CD4-positive, alpha-beta T cell treated with Interleukin-4 for 4 hours (primary cell): ENCODE data around the gene FBXL16.
"Not testable (repeated sequence)": the region's sequence is repeated elsewhere in the genome, so short reads cannot be mapped to it uniquely, and the experiment has no call there.

Source experiments
- DNase-seq: peaks from one replicate; pipeline ENCODE4 v3.0.0-alpha.2; 2020

The FBXL16 gene, protein sequence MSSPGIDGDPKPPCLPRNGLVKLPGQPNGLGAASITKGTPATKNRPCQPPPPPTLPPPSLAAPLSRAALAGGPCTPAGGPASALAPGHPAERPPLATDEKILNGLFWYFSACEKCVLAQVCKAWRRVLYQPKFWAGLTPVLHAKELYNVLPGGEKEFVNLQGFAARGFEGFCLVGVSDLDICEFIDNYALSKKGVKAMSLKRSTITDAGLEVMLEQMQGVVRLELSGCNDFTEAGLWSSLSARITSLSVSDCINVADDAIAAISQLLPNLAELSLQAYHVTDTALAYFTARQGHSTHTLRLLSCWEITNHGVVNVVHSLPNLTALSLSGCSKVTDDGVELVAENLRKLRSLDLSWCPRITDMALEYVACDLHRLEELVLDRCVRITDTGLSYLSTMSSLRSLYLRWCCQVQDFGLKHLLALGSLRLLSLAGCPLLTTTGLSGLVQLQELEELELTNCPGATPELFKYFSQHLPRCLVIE

GRCh38 chr16:705431-706188 lies at the start of gene FBXL16:
Gene FBXL16 (minus strand): TSS chr16:705801. CDS start chr16:697405, 8,396 bp downstream.
- no peak for DNase-seq

GRCh38 chr16:754656-755055 lies 49.1 kb upstream of the FBXL16 start:
- DNase-seq = no peak

DNA sequence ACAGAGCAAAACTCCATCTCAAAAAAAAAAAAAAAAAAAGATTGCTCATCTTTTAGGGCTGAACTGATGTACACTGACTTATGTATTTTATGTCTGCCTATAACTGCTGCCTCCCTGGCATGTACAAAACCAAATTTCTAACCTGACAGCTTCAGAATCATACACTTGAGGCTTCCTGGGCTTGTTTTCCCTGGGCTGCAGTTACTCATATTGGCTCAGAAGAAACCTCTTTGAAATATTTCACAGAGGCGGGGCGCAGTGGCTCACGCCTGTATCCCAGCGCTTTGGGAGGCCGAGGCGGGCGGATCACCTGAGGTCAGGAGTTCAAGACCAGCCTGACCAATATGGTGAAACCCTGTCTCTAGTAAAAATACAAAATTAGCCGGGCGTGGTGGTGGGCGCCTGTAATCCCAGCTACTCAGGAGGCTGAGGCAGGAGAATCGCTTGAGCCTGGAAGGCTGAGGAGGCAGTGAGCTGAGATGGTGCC lies 48.6 kb upstream of the FBXL16 start:
- not testable (repeated sequence) for DNase-seq

DNA sequence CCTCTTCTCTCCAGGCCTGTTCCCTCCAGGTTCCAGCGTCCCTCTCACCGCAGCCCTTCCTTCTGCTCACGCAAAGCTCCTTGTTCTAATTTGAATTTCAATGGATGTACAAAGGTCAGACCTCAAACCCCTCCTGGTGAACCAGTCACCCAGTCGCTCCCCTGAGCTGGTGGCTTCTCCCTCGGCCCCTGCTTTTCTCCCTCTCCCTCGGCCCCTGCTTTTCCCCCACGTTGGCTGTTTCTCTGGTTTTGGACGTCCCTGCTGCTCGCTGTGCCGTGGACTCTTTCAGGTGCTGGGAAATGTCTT lies 46.4 kb upstream of the FBXL16 start:
- DNase-seq = no peak

GRCh38 chr16:751152-752006 lies 45.8 kb upstream of the FBXL16 start:
- no peak for DNase-seq

- no peak for DNase-seq
Observed at GRCh38 chr16:750485-750884, 44.9 kb upstream of the FBXL16 start.

GRCh38 chr16:749010-749409 lies 43.4 kb upstream of the FBXL16 start:
- DNase-seq = no peak

DNA sequence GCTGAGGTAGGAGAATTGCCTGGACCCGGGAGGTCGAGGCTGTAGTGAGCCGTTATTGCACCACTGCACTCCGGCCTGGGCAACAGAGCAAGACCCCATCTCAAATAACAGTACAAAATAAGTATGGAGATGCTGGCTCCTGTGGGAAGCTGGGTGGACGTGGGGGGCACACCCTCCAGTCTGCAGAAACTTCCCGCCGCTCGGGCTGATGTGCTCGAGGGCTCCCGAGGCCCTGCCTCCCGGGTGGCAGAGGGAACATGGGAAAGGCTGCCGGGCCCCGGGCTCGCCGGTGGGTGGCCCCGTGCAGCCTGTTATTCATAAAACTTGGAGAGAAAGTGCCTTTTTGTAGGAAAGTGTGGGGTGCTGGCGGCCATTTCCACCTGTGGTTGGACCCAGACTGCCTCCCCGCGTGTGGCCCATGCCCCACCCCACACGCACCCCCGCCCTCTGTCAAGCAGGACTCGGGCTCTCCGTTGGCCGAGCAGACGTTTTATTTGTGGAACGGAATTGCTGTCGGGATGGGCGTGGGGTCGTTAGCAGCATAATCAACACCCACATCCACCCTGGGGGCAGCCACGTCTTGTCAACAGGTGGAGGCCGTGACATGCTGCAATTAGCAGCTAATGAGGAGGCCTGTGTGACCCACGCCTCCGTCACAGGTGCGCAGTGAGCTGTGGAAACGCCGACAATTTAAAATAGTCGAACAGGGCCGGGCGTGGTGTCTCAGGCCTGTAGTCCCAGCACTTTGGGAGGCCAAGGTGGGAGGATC lies 42.6 kb upstream of the FBXL16 start:
- no peak for DNase-seq

DNA sequence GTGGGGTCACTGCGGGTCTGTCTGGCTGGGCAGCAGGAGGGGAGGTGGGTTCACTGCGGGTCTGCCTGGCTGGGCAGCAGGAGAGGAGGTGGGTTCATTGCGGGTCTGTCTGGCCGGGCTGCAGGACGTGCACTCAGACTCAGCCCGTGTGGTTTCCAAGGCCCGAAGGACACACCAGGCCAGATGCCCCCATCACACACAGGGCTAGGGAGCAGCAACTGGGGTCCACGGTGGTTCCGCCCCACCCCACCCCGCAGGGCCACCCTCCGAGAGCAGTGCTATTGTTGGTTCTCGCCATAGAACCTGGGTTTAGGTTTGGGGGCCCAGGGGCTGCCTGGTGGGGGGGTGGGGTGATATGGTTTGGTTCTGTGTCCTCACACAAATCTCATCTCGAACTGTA lies 41.0 kb upstream of the FBXL16 start:
- no peak for DNase-seq

GRCh38 chr16:745739-746138 lies 40.1 kb upstream of the FBXL16 start:
- no peak for DNase-seq

DNA sequence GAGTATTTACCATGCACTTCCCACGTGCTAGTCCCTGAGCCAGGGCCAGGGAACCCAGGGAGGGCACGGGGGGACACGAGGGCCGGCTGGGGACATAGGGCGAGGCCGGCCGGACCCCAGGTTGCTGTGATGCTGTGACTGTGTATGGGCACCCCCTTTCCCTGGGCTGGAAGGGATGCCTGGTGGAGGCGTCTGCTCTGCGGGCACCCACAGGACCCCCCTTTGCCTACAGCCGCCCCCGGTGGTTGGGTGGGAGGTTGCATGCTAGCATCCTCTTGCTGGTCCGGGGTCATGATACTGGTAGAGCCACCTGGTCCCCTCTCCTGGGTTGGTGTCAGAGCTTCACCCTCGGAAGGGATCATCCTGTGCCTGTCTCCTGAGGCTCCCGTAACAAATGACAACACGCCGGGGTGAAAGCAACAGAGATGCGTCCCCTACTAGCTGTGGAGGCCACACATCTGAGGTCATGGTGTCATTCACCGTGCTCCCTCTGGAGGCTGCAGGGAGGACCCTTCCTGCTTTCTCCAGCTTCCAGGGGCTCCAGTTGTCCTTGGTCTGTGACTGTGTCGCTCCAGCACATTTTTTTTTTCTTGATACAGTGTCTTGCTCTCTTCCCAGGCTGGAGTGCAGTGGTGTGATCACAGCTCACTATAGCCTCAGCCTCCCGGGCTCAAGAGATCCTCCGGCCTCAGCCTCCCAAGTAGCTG lies 38.3 kb upstream of the FBXL16 start:
- DNase-seq = no peak

DNA sequence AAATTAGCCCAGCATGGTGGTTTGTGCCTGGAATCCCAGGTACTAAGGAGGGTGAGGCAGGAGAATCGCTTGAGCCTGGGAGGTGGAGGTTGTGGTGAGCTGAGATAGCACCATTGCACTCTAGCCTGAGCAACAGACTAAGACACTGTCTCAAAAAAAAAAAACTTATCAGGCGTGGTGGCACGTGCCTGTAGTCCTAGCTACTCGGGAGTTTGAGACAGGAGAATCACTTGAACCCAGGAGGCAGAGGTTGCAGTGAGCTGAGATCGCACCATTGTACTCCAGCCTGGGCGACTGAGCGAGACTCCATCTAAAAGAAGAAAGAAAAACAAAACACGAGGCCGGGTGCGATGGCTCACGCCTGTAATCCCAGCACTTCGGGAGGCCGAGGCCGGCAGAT lies 37.3 kb upstream of the FBXL16 start:
- DNase-seq = not testable (repeated sequence)

DNA sequence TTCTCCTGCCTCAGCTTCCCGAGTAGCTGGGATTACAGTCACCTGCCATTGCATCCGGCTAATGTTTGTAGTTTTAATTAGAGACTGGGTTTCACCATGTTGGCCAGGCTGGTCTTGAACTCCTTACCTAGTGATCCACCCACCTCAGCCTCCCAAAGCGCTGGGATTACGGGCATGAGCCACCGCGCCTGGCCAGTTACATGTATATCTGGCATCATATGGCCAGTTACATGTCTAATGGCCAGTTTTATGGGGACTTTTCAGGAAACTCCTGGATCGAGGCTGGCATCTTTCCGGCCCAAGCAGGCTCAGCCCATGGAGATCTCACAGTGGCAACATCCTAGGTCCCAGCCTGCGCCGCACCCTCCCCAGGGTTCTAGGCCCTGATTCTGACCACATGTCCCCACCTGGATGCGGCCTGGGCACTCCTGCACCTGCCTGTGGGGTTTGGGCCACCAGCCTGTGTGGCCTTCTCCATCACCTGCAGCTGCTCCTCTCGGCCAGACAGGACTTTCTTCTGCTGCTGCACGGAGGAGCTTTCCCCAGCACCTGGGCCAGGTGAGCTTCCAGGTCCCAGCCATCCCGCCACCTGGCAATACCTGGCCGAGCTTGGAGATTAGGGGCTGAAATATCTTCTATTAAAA lies 36.5 kb upstream of the FBXL16 start:
- no peak for DNase-seq

DNA sequence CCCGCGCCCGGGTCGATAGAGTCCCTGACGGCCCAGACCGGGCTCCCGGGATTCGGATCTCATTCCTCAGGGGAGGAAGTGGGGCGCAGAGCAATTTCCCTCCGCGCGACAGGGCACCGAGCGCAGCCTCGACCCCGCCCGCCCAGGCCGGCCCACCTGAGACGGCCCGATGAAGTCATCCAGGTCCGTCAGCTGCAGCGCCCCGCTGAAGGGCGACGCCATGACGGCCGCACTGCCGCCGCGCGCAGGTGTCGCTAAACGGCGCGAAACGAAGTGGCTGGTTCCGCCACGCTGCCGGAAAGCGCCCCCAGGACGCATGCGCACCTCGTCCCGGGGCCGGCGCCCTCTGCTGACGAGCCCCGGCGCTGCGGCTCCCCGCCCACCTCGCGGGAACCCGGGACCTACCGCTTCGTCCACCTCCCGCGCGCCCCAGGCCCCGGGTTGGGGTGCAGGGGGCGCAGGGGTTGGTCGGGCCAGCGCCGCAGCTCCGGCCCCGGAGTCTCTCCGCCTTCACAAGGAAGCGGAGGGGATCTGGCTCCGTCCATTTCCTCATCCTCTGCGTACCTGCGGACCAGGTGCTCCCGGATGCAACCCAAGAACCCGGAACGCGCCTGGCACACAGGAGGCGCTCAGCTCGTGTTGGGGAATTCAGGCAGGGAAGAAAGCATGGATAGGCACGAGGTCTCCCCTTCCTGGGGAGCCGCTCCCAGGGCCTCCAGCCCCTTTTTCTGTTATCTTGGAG lies 35.3 kb upstream of the FBXL16 start, which contains the start of gene CIAO3:
CIAO3 (minus strand) TSS at position 234 of the 742 bp plus-strand sequence; CDS start at position 222, 12 bp downstream.
- DNase-seq = peak; percentile 90

DNA sequence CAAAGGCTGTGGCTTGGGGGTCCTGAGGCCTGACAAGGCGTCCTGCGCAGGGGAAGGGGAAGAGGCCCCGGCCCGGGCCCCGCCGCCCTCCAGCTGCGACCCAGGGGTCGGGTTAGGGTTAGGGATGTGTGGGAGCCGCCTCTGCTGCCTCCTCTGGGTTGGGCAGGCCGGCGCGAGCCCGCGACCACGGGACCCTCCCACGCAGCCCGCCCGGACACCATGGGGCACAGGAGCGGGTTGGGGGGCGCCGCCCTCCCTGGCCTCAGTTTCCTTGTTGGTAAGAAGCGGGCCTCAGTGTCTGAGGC lies 34.8 kb upstream of the FBXL16 start:
- no peak for DNase-seq

DNA sequence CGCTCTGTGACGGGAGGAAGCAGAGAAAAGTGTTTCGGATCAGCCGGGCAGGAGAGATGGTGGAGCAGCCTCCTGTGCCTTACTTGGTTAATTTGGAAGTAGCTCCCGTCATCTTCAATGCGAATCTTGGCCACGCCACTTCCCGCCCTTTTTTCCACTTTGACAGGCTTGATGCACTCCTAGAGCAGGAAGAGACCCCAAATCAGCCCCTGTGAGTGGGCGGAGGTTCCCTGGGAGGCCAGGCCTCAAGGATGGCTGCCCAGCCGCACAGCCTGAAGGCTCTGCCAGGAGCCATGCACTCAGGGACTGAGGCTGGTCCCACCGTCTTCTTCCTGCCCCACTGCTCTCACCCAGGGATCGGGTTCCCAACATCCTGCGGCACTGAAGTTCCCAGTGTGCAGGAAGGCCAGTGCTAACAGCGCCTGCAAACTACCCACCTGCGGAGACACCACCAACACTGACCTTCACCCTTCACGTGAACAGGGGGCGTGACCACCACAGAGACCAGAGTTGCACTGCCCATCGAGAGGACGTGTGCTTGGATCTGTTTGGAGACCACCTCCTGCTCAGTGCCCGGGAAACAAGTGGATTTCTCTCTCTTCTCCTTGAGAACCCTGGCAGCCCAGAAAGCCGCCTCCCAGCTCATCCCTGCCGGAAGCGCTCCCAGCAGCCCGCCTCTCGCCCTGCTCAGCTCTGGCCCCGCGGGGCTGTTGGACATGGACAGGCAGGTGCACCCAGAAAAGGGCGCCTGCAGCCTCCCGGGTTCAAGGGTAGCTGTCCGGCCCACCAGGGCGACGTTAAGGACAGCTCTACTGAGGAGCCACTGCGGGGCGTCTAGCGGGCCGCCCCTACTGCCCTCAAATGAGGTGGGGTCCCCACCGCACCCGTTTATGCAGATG lies 34.2 kb upstream of the FBXL16 start:
- no peak for DNase-seq

GRCh38 chr16:736936-737481 lies 31.4 kb upstream of the FBXL16 start:
- DNase-seq = no peak

DNA sequence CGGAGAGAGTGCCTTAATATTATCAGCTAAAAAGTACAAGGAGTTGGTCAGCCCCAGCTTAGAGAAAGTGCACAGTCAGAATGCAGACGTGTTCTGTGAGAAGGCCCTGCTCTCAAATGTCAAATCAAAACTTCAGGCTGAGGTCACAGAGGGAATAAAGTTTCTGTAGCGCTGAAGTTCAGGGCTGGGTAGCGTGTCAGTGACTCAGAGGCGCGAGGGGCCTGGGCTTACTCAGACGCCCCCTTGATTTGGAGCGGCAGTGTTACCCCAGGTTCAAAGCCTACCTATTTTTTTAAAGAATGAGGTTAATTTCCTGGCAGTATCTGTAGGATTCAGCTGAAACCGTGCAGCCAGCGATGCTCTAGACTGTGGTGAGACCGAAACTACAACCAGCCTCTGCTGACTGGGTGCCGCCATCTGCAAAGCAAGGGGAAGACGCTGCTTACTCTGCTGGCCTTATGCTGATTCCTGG lies 30.4 kb upstream of the FBXL16 start:
- no peak for DNase-seq
